HUES48 (cell line): ENCODE data around the gene ENTPD8.
A peak's percentile ranks its signal among the peaks of the same experiment; 100 is the strongest.
"Not testable (repeated sequence)": the region's sequence is repeated elsewhere in the genome, so short reads cannot be mapped to it uniquely, and the experiment has no call there.

Source experiments
- H3K27ac ChIP-seq: one replicate; pipeline ENCODE4 v1.7.0; 2013; ENCODE audit warnings: low read depth, low read length, inconsistent platforms
- H3K27me3 ChIP-seq: 2 replicates; pipeline ENCODE4 v1.6.1; 2013; ENCODE audit warnings: mild to moderate bottlenecking, low read length; ENCODE audit not compliant: control insufficient read depth, insufficient read depth
- H3K36me3 ChIP-seq: 2 replicates; pipeline ENCODE4 v1.6.1; 2013; ENCODE audit warnings: low read length; ENCODE audit not compliant: control insufficient read depth, insufficient read depth
- H3K4me1 ChIP-seq: 2 replicates; pipeline ENCODE4 v1.6.1; 2013; ENCODE audit warnings: mild to moderate bottlenecking, low read length; ENCODE audit not compliant: control insufficient read depth, insufficient read depth
- H3K4me3 ChIP-seq: 2 replicates; pipeline ENCODE4 v1.5.1; 2013; ENCODE audit warnings: mild to moderate bottlenecking, low read depth, low read length
- H3K9ac ChIP-seq: 2 replicates; pipeline ENCODE4 v1.6.1; 2013; ENCODE audit warnings: mild to moderate bottlenecking, low read depth, low read length, moderate library complexity
- H3K9me3 ChIP-seq: 2 replicates; pipeline ENCODE4 v1.6.1; 2013; ENCODE audit warnings: low read length; ENCODE audit not compliant: control insufficient read depth, insufficient read depth

Gene ENTPD8

GRCh38 chr9:137410891-137411249 lies 30.3 kb downstream of the ENTPD8 start:
- Histone ChIP-seq H3K9me3 (no peaks in the 10 kb centered on the region), H3K27me3 (no peaks in the 10 kb centered on the region), H3K9ac (no peak overlapping the region), H3K4me3 (no peak overlapping the region), H3K36me3 (no peaks in the 10 kb centered on the region), H3K27ac (no peak overlapping the region), H3K4me1 (no peaks in the 10 kb centered on the region)

GRCh38 chr9:137410236-137410890 lies 30.8 kb downstream of the ENTPD8 start:
- H3K27ac ChIP-seq, H3K9me3 ChIP-seq, H3K9ac ChIP-seq: not testable (repeated sequence)

GRCh38 chr9:137409515-137409914 lies 31.6 kb downstream of the ENTPD8 start:
- Histone ChIP-seq H3K9me3 (no peaks in the 10 kb centered on the region), H3K4me1 (no peaks in the 10 kb centered on the region), H3K27ac (no peak overlapping the region), H3K9ac (no peak overlapping the region), H3K36me3 (no peaks in the 10 kb centered on the region), H3K27me3 (no peaks in the 10 kb centered on the region), H3K4me3 (no peak overlapping the region)

More at GRCh38 chr9:137410236-137410890, 30.8 kb downstream of the ENTPD8 start:
- H3K4me1 ChIP-seq, H3K36me3 ChIP-seq, H3K27me3 ChIP-seq, H3K4me3 ChIP-seq: not testable (repeated sequence)

- Histone ChIP-seq H3K4me1 (no peaks in the 10 kb centered on the region), H3K9ac (no peak overlapping the region), H3K9me3 (no peaks in the 10 kb centered on the region), H3K4me3 (no peak overlapping the region), H3K27me3 (no peaks in the 10 kb centered on the region), H3K36me3 (no peaks in the 10 kb centered on the region), H3K27ac (no peak overlapping the region)
Observed at GRCh38 chr9:137408651-137409405, 32.3 kb downstream of the ENTPD8 start.

DNA sequence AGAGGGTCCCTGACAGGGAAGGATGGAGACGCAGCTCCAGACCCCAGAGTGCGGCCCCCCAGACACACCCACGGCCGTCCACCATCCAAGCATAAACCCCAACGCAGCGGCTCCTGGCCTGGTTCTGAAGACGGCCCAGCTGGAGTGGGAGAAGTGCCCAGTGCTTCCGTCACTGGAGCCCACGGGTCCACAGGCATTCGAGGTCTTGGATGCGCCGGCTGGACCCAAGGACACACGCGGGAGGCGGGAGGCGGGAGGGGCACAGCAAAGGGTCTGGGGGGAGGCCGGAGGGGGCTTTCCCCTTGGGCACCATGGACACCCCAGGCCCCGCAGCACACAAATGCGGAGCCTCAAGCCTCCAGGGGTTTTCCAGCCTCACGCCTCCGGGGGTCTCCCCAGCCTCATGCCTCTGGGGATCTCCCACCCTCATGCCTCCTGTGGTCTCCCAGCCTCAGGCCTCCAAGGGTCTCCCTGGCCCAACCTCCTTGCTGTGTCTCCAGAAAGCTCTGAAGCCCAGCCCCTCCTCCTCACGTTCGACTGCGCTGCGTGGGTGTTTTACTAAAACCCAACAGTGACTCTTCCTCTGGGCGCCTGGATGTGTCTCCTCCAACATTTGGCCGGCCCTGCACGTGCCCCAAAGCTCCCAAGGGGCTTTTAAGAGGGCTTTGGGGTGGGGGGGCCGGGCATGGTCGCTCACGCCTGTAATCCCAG lies 33.4 kb downstream of the ENTPD8 start:
- H3K4me1 ChIP-seq = no peaks in the 10 kb centered on the region
- H3K27ac ChIP-seq = no peak overlapping the region
- 0 out of 2 replicates have a peak overlapping the region, but pooled peaks have one; percentile 52 for H3K4me3 ChIP-seq
- H3K9me3 ChIP-seq = no peaks in the 10 kb centered on the region
- no peak overlapping the region for H3K9ac ChIP-seq
- H3K27me3 ChIP-seq = no peaks in the 10 kb centered on the region
- H3K36me3 ChIP-seq = no peaks in the 10 kb centered on the region

GRCh38 chr9:137406876-137407589 lies 34.1 kb downstream of the ENTPD8 start:
- no peak overlapping the region for H3K27ac ChIP-seq
- peak overlapping the region; percentile 52; the same call in 1 of the 2 replicates for H3K4me3 ChIP-seq
- H3K27me3 ChIP-seq = no peaks in the 10 kb centered on the region
- H3K9ac ChIP-seq = no peak overlapping the region
- no peaks in the 10 kb centered on the region for H3K36me3 ChIP-seq
- no peaks in the 10 kb centered on the region for H3K9me3 ChIP-seq
- no peaks in the 10 kb centered on the region for H3K4me1 ChIP-seq

DNA sequence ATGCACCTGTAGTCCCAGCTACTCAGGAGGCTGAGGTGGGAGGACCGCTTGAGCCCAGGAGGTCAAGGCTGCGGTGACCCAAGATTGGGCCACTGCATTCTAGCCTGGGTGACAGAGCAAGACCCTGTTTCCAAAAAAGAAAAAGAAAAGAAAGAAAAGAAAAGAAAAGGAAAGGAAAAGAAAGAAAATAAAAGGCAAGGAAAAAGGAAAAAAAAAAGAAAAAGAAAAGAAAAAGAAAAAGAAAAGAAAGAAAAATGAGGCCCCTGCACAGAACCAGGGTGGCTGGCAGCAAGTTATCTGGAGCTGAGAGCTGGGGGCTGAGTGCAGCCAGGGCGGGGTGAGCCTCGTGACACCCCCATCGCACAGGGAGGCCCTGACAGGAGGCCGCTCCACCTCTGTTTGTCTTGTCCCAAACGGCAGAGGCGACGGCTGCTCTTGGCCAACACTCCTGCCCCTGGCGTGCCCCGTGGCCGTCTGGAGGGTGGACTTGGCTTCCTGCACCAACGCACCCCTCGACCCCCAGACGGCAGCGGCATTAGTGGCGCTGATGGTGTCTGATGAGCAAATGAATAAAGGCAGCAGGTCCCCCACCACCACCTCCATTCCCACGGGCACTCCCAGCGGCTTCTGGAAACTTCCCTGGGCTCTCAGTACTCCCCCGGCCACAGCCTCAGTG lies 34.9 kb downstream of the ENTPD8 start:
- Histone ChIP-seq H3K36me3 (no peaks in the 10 kb centered on the region), H3K27me3 (no peaks in the 10 kb centered on the region), H3K4me3 (no peak overlapping the region), H3K9ac (no peak overlapping the region), H3K9me3 (no peaks in the 10 kb centered on the region), H3K27ac (no peak overlapping the region), H3K4me1 (no peaks in the 10 kb centered on the region)

DNA sequence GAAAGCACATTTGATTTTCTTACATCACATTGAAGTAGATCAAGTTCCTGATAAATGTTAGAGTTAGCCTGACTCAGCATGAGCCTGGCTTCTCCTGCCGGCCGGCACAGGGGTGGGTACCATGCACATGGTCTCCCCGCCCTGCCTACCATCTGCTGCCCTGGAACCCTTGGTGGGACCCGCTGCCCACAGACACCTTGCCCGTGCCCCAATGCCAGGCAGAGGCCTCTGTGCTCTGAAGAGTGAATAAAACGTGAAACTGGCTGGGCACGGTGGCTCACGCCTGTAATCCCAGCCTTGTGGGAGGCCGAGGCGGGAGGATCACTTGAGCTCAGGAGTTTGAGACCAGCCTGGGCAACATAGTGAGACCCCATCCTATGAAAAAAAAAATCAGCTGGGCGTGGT lies 35.5 kb downstream of the ENTPD8 start:
- H3K9ac ChIP-seq = no peak overlapping the region
- no peaks in the 10 kb centered on the region for H3K36me3 ChIP-seq
- no peaks in the 10 kb centered on the region for H3K9me3 ChIP-seq
- no peak overlapping the region for H3K4me3 ChIP-seq
- no peak overlapping the region for H3K27ac ChIP-seq
- H3K27me3 ChIP-seq = no peaks in the 10 kb centered on the region
- H3K4me1 ChIP-seq = no peaks in the 10 kb centered on the region

- Histone ChIP-seq H3K9me3 (no peaks in the 10 kb centered on the region), H3K9ac (no peak overlapping the region), H3K27ac (no peak overlapping the region), H3K4me3 (no peak overlapping the region), H3K36me3 (no peaks in the 10 kb centered on the region), H3K4me1 (no peaks in the 10 kb centered on the region), H3K27me3 (no peaks in the 10 kb centered on the region)
Observed at GRCh38 chr9:137404961-137405567, 36.1 kb downstream of the ENTPD8 start.

DNA sequence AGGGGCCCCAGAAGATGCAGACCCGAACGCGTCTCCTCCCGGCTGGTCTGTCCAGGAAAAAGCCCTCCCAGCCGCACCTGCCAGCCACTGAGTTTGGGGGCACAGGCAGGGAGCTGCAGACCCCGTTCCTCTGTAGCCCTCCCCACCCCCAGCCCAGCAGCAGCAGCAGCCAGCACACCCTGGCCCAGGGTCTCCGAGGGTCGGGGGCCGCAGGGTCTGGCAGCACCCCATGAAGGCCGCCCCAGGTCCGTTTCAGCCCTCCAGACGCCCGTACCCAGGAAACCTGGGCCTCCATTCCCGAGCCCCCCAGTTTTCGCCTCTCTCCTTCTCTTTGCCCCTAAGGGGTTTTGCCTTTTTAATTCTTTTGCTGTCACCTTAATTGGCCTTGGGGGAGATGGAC lies 37.9 kb downstream of the ENTPD8 start:
- Histone ChIP-seq H3K4me1 (no peaks in the 10 kb centered on the region), H3K4me3 (no peak overlapping the region), H3K9ac (no peak overlapping the region), H3K9me3 (no peaks in the 10 kb centered on the region), H3K27ac (no peak overlapping the region), H3K27me3 (no peaks in the 10 kb centered on the region), H3K36me3 (no peaks in the 10 kb centered on the region)
